A204.1 (cell line): ENCODE data around the gene TRIP11.
"Not testable (repeated sequence)": the region's sequence is repeated elsewhere in the genome, so short reads cannot be mapped to it uniquely, and the experiment has no call there.

Experiments used
- FAIRE-seq: peaks from 2 replicates; lab custom pipeline; 2012; peaks lifted over from hg19 to GRCh38; lab: Jason Lieb, UNC

The TRIP11 gene

DNA sequence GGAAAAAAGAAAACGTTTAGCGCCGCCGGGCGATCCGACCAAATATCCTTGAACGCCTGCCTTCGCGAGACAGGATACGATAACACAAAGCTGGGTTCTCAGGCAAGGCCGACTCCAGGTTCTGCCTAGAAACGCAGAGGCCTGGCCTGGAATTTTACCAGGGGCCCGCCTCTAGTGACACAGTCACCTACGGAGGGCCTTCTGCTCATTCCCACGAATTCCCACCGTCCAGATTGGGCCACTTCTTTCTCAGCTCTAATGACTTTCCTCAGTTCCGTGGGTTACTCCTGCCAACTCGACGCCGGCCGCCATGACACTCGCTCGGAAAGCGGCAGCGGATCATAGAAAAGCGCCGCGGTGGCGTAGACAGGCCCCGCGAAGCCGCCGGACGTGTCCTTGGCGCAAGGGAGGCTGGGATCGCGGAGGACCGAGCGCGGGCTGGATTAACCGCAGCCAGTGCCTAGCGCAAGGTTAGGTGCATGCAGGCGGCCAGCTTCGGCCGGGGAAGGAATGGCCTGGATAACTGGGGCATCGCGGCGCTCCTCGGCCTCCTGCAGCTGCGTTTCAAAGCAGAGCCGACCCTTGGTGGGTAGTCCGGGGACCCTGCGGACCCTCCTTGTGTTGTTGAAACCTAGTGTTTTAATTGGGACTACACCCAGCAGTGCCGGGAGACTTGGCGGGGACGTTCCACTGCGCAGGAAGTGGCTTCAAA is at the start of gene TRIP11:
Gene TRIP11, minus strand, starts transcription at position 341 of the 712 bp plus-strand sequence. CDS start 374 bp downstream, outside the sequence.
- peak; percentile 55 for FAIRE-seq

DNA sequence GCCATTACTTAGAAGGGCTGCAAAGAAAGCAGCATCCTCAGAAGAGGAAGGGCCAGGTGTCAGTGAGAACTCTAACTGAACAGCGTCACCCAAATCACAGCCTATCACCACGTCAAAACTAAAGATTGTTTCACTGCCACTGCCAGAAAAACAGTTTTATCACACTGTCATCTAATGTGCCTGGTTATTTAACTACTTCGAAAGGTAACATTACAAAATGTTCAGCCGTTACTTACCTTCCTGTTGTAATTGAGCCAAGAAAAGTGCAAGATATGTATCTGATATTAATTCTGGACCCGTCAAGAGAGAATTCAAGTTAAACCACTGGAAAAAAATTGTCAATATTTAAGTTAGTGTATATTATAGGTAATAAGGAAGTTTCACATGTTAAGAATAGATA is 48.6 kb upstream of the TRIP11 start:
- FAIRE-seq: no peak

- FAIRE-seq: no peak
These were observed 34.7 kb upstream of the TRIP11 start for GRCh38 chr14:92074555-92074954.

GRCh38 chr14:92058006-92058917 is 18.4 kb upstream of the TRIP11 start:
- no peak for FAIRE-seq

- no peak for FAIRE-seq
These were observed 9.9 kb upstream of the TRIP11 start for GRCh38 chr14:92049781-92050180.

- not testable (repeated sequence) for FAIRE-seq
These were observed 9.4 kb upstream of the TRIP11 start for GRCh38 chr14:92049221-92049620.

- FAIRE-seq: not testable (repeated sequence)
These were observed 6.0 kb upstream of the TRIP11 start for GRCh38 chr14:92045904-92046303.

- not testable (repeated sequence) for FAIRE-seq
These were observed 1.9 kb upstream of the TRIP11 start for GRCh38 chr14:92041766-92042165.

GRCh38 chr14:92041203-92041602 is 1.3 kb upstream of the TRIP11 start:
- FAIRE-seq: no peak

DNA sequence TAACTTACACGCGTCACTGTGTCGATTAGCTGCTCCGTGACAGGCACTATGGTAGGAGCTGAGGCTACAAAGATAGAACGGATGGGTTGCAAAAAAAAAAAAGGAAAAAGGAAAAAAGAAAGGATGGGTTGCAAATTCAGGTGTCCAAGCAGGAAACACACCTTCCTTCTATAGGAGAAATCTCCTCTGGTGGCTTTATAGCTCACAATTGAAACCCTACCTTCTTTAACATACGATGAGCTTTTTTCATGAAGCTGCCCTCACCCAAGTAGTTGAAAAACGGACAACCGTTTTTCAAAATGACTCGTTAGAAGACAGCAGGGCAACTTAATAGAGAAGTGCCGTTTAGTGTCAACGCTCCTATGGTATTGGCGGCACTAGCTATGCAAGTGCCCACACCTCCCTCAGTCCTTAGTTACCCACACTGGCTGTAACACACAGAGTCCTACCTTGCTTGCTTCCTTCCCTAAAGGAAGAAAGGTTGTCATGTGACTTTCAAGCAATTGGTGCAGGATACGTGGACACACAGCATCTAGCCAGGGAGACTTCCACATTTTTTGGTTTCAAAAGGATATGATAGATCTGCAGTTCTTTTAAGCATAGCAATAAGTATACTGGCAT is 682 bp upstream of the TRIP11 start:
- FAIRE-seq: no peak

DNA sequence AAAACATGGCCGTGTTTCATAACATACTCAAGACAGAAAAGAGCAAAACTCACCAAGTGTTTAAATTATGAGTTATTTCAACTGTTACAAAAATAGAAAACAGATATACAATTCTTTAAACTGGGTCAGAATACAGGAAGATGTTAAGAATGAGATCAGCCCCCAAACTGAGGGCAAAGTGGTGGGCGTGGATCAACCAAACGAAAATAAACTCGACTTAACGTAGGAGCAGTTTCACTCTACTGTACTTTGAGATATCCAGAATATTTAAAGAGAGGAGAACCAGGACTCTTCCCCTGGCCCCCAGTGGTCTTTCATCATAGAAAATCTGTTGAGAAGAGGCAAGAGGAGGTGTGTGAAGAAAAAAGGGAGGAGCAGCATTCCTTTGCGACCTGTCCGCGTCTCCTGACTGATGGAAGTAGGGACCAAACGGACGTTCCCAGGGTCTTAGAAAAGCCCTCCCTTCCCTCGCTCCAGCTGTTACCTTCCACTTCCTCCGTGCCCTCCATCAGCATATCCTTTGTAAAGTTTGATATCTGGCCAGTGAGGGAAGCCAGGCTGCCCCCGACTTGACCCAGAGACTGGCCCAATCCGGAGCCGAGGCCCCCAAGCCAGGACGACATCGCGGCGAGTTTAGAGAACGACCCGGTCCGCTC is 668 bp downstream of the TRIP11 start:
- FAIRE-seq: no peak

- FAIRE-seq: no peak
These were observed 1.9 kb downstream of the TRIP11 start for GRCh38 chr14:92037989-92038388.

DNA sequence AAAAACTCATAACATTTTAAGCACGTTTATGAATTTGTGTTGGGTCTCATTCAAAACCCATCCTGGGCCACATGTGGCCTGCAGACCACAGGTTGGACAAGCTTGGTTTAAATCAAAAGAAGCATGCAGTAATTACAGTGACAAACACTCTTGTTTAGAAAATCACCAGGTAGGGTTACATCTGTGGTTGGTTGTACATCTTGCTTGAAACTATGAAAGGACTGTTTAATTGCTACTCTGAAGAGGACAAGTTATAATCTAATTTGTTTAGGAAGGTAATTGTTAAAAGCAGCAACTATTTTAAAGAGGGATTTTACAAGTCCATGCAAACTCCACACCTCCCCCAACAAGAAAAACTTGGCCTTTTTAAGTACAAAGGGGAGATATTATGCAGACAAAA is 4.0 kb downstream of the TRIP11 start:
- FAIRE-seq: no peak

DNA sequence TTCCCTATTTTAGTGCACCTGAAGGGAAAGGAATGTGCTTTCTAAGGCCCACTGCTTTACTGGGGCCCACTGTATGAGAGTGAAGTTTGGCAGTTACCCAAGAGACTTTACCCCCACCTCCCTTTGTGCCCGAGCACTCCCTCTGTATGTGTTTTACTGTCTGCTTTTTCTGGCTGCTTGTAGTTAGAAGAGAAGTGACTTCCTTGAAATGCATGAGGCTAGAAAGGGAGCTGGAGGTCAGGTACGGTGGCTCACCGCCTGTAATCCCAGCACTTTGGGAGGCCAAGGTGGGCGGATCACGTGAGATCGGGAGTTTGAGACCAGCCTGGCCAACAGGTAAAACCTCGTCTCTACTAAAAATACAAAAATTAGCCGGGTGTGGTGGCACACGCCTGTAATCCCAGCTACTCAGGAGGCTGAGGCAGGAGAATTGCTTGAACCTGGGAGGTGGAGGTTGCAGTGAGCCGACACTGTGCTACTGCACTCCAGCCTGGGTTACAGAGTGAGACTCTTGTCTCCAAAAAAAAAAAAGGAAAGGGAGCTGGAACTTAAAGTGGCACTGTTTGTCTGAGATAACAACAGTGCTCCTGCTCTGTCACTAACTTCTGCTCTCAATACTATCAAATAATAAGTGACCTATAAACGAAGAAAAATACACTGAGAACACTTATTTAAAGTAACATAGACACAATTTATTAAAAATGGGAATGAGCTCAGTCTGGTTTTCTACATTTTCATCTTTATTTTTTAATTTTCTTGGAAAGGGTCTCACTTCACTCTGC is 5.8 kb downstream of the TRIP11 start:
- FAIRE-seq: no peak

GRCh38 chr14:92033433-92033832 is 6.4 kb downstream of the TRIP11 start:
- no peak for FAIRE-seq

DNA sequence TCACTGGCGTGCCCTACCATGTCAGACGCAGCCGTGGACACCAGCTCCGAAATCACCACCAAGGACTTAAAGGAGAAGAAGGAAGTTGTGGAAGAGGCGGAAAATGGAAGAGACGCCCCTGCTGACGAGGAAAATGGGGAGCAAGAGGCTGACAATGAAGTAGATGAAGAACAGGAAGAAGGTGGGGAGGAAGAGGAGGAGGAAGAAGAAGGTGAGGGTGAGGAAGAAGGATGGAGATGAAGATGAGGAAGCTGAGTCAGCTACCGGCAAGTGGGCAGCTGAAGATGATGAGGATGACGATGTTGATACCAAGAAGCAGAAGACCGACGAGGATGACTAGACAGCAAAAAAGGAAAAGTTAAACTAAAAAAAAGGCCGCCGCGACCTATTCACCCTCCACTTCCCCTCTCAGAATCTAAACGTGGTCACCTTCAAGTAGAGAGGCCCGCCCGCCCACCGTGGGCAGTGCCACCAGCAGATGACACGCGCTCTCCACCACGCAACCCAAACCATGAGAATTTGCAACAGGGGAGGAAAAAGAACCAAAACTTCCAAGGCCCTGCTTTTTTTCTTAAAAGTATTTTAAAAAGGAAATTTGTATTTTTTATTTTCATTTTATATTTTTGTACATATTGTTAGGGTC is 13.2 kb downstream of the TRIP11 start:
- FAIRE-seq: no peak

GRCh38 chr14:92022036-92022435 is 17.8 kb downstream of the TRIP11 start:
- FAIRE-seq: no peak

GRCh38 chr14:92021523-92021922 is 18.3 kb downstream of the TRIP11 start:
- FAIRE-seq: no peak

DNA sequence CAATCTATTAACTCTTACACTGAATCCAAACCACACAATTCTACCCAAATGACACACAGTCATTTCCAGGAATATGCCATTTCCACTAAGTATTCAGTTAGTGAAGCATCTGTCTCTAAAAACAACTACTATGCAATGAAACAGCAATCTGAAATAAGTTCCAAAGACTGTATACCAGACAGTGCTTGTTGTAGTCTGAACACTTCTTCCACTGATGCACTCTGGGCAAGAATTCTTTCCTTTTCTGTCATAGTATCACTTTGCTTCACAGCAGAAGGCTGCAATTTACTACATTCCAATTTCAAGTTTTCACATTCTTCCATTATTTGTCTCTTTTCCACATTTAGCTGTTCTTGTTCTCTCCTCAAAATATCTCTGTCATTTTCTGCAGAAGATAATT is 25.8 kb downstream of the TRIP11 start:
- FAIRE-seq: no peak

DNA sequence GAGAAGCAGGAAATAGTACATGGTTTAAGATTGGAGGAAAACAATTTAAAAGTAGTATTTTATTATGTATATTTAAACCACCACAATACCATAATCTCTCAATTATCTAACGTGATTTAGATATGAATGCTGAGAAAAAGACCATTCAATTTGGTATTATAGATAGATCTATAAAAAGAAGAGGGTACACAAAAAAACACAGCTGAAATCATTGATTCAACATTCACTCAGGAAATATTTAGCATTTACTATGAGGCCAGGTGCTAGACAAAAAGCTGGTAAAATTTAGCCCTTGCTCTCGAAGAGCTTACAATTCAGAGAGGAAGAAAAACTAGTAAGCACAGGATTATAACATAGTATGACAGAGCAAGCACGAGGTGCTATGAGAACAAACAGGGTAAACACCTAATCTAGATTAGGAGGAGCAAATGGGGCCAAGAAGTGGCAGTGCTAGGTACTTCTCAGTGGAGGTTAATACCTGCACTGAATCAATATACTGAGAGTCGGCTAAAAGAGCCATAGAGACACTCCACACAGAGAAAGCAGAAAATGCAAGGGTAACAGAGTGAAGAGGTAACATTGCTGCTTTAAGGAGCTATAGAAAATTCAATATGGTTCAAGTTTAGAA is 27.6 kb downstream of the TRIP11 start:
- no peak for FAIRE-seq

DNA sequence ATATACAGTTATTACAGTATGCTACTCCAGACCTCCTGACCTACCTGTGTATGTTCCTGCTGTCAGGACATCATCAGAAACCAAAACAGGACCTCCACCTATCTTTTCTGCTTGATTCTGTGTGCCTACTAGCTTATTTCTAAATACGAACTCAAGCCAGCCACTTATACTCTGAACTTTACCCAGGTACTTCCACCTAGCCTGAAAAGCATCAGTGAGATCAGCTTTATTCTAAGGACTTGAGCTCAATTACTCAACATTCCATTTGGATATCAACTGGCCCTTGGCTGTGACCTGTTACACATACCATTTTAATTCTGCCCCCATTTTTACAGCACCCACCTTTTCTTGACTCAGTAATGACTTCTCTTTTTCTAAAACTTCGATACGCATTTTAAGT is 29.2 kb downstream of the TRIP11 start:
- no peak for FAIRE-seq
